UCSD-AML1 (cell line): ENCODE results near the gene ITM2B.
"Not testable (repeated sequence)": the region's sequence is repeated elsewhere in the genome, so short reads cannot be mapped to it uniquely, and the experiment has no call there.

Experiments
- DNase-seq: peaks from one replicate; lab custom pipeline; 2025; ENCODE audit not compliant: unreplicated experiment; lab: John Stamatoyannopoulos, UW

Gene ITM2B

DNA sequence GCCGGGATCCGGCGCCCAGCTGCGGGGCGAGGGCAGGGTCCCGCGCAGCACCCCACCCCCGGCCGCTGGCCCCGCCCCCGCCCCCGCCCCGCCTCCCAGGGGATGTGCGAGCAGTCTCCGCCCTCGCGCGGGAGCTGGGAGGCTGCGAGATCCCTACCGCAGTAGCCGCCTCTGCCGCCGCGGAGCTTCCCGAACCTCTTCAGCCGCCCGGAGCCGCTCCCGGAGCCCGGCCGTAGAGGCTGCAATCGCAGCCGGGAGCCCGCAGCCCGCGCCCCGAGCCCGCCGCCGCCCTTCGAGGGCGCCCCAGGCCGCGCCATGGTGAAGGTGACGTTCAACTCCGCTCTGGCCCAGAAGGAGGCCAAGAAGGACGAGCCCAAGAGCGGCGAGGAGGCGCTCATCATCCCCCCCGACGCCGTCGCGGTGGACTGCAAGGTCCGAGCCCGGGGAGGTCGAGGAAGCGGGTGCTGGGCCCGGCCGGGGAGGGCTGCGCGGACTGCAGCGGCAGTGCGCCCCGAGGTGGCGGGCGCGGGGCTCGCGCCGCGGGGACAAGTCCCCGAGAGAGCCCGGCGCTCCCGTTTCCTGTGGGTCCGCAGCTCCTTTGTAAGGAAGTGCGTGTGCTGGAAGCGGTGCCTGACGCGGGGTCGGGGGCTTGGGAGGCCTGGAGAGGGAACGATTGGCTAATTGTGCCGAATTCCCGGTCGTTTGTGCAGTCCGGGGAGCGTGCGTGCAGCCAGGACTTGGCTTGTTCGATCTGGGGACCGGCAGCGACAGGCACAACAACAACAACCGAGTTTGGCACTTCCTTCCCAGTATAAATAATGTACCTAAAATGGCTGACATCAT, at the start of gene ITM2B:
TSS of gene ITM2B (plus strand) at position 161 of the 843 bp plus-strand sequence. CDS start at position 316, 155 bp downstream.
- peak; percentile 78 for DNase-seq

DNA sequence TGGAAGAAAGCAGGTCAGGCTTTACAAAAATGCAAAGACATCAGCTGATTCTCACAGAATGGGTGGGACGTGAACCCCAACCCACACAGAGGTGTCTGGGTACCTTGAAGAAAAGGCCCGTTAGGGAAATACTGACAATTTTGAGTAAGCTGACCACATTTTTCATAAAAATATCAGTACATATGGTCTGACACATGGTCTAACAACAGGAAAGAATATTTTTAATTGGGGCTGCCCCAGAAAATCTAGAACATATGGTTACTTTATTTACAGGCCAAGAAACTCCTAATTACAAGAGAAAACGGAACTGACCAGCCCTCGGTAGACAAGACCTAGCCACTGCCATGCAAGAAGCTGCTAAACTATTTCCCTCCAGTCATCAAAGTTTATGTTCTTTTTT, 48.7 kb upstream of the ITM2B start:
- no peak for DNase-seq

DNA sequence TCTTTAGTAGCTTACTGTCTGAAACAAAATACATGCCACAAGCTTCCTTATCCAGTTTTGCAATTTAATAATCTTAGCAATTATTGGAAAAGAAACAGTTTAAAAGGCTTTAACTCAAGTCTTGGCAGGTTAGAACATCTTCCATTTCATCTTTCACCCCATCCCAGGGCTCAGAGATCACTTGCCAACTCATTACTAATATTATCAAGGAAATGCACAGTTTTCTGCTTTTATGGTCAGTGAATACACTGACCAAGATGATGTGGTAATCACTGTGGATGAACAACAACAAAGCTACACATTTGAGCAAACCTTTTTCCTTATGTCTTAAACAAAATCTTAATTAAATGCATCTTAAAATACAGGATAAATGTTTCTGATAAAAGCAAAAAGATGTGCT, 48.0 kb upstream of the ITM2B start:
- DNase-seq, result no peak

DNA sequence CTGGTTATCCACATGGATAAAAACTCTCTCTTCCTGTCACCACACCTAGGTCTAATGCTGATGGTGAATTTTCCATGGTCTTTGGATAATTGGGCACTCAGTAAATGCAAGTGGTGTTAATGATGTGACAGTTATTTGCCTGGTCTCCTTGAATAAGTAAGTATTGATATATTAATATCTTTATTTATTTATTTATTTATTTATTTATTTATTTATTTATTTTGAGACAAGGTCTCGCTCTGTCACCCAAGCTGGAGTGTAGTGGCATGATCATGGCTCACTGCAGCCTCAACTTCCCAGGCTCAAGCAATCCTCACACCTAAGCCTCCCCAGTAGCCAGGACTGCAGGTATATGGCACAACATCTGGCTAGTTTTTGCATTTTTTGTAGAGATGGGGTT, 46.3 kb upstream of the ITM2B start:
- DNase-seq, result no peak

DNA sequence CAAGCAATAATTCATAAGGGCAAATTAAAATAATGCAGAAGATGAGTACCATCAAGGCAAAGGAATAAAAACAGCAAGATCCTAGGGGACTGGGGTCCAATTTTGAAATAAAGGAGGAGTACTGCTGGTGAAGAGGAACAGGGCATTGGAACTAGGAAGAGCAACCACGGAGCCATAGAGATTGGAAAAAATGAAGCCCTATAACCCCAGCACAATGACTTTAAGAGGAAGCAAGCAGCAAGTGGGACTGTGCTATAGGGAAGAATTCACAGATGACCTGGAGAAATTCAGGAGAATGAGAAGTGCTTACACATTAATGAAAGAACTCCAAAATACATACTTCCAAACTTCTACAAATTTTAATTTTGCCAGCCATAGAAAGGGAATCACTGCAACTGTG, 44.9 kb upstream of the ITM2B start:
- no peak for DNase-seq

DNA sequence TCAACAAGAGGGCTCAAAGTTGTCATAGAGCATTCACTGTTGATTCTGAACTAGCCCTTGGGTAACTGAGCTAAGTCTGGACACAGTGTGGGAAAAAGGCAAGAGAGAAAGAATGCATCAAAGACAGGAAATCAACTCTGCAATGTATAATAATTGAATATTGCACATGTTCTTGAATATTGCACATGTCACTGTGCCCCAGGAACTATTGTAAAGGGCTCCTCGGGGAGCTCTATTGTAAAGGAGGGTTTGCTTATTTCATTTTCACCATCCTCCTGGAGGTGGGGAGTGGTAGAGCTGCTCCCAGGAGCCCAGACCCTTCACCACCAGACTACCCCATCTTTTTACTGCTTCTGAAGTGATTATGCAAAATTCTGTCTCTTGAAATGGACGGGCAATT, 44.4 kb upstream of the ITM2B start:
- no peak for DNase-seq

DNA sequence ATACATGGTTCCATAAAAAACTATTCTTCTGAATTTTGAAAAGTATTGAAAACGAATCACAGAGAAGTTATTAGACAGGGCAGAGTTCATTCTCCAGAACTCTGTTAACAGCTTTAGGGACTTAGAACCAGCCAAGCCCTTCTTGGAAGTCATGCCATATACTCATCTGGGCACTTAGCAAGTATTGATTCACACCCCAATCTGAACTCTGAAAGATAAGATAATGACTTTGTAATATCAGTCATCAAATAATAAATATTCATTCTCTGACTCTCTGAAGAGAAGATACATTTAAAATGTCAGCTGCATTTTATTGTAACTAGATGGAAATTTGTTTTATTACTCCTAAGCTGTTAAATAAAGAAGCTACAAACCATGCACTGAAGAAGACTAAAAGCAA, 43.8 kb upstream of the ITM2B start:
- no peak for DNase-seq

DNA sequence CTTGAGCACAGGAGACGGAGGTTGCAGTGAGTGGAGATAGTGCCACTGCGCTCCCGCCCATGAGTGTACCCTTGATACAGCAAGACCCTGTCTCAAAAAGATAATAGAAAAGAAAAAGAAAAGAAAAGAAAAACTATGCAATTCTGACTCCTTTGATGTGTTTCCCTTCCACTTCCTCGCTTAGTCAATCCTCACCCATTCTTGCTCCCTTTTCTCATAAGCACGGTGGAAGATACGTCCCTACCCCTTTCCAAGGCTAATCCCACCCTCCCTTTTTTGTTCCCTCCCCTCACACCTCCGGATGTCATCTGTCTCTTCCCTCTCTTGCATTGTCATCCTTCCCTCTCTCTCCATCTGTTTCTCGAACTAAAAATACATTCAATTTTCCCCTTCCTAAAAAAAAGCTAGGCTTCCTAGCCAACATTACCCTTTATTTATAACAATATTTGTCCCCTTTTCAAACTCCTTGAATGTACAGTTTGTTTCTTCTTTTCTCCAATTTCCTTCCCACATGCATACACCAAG, 40.5 kb upstream of the ITM2B start:
- DNase-seq, result no peak

DNA sequence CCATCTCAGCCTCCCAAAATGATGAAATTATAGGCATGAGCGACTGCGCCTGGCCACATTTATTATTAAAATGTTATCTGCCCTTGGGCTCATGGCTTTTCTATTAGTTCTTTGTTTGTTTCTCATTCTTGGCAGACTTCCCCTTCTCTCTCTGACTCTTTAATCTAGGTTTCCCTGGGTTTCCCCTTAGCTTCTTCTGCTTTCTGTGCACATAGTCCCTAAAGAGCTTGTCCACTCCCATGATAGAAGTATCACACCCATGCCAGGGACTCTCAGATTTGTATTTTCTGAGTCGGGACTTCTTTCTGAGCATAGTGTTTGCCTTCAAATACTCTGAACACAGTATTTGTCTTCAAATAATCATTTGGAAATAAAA, 38.6 kb upstream of the ITM2B start:
- no peak for DNase-seq

DNA sequence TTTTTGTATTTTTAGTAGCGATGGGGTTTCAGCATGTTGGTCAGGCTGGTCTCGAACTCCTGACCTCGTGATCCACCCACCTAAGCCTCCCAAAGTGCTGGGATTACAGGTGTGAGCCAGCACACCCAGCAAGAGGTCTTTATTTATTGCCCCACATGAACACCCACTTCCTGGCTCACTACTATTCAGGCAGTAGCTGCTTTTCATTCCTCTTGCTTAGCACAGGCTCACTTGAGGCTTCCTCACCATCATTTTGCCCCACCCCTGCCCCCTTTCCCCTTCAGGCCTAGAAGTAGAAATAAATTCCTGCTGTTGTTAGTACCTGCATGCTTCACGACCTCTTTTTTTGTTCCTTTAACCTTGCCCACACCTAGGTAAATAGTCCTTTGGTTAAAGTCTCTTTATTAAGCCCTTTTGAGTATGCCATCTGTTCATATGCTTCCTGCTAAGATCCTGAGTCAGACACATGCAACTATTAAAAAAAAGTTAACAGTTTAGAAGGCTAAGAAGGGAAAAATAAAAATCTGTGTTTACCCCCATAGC, 33.5 kb upstream of the ITM2B start:
- DNase-seq, result no peak

DNA sequence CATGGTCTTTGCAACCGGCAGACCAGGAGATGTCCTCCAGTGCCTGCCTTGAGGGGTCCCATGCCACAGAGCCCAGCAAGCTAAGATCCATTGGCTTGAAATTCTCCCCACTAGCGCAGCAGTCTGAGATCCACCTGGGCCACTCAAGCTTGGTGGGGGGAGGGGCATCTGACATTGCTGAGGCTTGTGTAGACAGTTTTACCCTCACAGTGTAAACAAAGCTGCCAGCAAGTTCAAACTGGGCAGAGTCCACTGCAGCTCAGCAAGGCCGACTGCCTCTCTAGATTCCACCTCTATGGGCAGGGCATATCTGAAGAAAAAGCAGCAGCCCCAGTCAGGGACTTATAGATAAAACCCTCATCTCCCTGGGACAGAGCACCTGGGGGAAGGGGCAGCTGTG, 32.0 kb upstream of the ITM2B start:
- DNase-seq, result no peak

DNA sequence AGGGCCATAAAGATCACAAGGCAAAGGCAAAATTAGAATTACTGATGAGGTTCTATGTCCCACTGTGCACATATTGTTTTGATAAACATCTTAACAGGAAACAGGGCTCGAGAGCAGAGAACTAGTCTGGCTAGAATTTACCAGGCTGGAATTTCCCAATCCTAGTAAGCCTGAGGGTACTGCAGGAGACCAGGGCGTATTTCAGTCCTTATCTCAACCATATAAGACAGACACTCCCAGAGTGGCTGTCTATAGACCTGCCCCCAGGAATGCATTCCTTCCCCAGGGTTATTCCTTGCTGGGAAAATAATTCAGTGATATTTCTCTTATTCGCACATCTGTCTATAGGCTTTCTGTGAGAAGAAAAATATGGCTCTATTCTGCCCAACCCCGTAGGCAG, 25.8 kb upstream of the ITM2B start:
- DNase-seq, result not testable (repeated sequence)

DNA sequence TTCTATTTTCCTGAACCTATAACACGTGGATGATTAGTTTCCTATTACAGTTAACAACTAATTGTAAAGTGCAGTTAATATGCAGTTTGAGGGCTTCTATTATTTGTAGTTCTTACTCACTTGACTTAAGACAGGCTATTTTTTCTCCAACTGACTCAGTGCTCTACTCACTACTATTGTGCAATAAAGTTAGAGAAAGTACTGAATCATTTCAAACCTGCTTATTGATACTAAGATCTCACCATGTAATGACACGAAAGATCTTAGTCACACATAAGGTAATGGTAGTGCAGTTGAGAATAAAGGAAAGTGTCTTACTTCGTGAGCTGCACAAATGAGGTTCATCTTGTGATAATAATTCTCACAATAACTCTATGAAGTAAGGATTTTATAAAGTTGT, 22.8 kb upstream of the ITM2B start:
- no peak for DNase-seq

DNA sequence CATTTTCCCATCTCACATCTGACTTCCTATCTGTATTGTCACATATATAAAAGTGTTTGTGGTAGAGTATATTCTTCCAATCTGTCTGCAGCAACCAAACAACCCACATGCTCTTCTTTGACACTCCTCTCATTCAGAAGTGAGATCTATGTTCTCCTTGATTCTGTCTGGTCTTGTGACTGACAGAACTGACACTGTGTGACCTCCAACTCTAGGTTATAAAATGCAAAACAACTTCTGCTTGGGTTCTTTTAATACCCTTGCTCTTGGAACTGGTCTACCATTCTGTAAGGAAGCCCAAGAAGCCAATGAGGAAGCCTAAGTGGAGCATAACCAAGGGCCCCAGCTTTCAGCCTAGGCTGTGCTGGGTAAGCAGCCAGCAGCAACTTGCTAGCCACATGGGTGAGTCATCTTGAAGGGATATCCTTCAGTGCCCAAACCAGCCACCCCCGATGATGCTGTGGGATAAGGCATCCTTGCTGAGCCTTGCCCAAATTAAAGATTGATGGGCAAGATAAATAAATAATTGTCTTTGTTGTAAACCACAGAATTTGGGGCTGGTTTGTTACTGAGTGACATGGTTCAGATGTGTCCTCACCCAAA, 18.4 kb upstream of the ITM2B start:
- no peak for DNase-seq

DNA sequence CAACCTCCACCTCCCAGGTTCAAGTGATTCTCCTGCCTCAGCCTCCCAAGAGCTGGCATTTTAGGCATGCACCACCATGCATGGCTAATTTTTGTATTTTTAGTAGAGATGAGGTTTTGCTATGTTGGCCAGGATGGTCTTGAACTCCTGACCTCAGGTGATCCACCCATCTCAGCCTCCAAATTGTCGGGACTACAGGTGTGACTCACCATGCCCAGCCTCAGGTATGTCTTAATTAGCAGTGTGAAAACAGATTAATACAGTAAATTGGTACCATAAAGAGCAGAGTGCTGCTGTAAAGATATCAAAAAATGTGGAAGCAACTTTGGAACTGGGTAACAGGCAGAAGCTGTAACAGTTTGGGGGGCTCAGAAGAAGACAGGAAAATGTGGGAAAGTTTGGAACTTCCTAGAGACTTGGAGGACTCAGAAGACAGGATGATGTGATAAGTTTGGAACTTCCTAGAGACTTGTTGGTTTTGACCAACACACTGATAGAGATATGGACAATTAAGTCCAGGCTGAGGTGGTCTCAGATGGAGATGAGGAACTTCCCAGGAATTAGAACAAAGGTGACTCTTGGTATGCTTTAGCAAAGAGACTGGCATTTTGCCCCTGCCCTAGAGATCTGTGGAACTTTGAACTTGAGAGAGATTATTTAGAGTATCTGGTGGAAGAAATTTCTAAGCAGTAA, 17.3 kb upstream of the ITM2B start:
- DNase-seq, result not testable (repeated sequence)

DNA sequence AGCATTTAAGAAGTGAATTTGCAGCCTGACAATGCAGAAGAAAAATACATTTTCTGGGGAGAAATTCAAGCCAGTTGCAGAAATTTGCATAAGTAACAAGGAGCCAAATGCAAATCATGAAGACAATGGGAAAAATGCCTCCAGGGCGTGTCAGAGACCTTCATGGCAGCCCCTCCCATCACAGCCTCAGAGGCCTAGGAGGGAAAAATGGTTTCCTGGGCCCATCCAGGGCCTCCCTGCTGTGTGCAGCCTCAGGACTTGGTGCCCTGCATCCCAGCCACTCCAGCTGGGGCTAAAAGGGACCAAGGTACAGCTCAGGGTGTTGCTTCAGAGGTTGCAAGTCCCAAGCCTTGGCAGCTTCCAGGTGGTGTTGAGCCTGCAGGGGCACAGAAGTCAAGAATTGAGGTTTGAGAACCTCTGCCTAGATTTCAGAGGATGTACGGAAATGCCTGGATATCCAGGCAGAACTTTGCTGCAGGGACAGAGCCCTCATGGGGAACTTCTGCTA, 16.7 kb upstream of the ITM2B start:
- no peak for DNase-seq

DNA sequence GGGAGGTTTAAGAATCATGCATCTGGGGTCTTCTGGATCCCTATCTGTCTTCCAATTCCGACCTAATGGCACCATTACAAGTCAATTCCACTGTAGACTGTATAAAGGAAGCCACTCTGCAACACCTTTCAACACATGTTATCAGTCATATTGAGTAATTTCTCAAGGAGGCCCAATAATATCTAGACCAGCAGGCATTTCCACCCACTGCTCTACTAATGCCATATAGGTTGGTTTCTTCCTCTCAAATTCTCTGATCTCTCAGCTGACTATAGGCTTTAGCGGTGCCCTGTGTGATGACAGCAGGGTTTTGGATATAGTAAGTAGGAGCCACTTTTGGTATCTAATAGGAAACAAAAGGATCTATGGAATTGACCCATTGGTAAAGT, 12.4 kb upstream of the ITM2B start:
- DNase-seq, result no peak

DNA sequence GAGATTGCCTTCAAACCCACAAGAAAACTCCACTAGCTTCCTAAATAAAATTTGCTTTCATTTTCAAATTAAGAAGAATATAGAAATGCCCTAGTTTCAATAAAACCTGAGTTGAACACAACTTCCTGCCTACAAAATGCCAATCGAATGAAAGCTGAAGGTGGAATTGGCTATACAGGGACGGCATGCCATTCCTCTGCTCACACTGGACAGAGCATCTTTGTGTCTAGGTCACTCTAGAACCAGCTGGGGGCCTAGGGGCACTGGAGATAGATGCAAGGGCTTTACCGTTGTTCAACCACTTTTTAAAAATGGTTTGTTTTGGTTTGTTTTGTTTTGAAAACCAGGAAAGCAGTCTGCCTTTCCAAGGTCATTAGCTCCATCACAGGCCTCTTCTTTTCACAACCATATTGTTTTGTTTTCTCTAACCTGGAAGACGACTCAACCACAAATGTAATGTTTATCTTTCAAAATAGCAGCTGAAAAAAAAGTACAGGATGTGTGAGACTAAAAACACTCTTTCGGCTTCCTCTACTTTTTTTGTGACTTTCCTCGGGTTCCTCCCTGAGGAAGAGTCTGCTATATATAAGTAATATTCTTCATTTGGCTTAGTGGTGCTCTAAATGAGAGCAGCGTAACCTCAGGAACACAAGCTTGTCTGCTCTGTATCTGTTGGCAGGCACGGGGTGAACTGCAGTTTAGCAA, 11.9 kb upstream of the ITM2B start:
- peak; percentile 11 for DNase-seq

DNA sequence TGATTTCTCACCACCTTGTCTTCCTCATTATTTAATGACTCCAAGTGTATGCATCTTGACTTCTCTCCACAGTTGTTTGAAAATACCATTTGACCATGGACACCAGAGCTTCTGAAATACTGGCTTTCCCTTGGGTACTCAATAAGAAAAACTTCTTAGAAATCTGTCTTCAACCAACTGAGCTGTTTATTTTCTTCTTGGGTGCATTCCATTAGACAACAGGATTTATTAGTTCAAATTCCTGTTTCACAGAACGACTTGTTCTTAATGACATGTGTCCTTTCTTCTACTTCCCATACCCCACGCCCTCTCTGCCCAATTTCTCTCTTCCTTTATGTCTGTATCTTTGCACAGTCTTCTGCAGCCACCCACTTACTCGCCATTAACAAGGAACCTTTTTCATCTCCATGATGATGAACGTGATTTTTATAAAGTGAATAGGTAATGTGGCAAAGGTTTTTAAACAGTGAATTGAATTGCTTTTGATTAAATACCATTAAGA, 11.3 kb upstream of the ITM2B start:
- DNase-seq, result no peak
